ENCODE measurements around the gene KLHL14. TPM values are rescaled to one million over a fixed set of nuclear protein-coding genes. Genes with fewer than 3 reads are reported as not detected.

The KLHL14 gene
- total and polyA plus RNA-seq, 2 experiments from 2014 or later = 0.44 to 1.9 TPM

DNA sequence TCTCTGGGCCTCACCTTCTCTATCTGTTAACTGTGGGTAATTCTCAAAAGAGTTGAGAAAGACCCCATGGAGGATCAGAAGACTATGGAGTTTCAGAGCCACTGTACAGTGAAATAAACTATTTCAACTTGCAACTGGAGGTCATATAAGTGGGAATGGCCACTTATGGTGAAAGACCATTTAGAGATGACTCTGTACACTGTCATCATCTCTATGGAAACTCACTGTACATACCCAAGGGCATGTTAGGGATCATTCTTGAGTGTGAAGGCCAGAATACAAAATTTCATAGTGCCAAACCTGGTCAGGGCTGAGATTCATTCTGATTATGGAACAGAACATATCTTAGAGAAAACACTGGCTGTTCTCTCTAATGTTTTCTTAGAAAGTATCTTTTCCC lies 149.3 kb downstream of the KLHL14 start:
- Mint-ChIP-seq H3K9me3 (no peaks in the 10 kb centered on the region), H3K36me3 (ENCODE audit: low read depth) (no peaks in the 10 kb centered on the region), H3K4me1 (peaks cover 4% of the 10 kb centered on the region; the same call in 2 of the 3 replicates), H3K27ac (no peak overlapping the region), H3K27me3 (ENCODE audit: insufficient read depth, low read depth, poor library complexity) (peaks cover 2% of the 10 kb centered on the region), H3K4me3 (no peak overlapping the region)
- Histone ChIP-seq H3K27me3 (ENCODE audit: insufficient read depth) (no peaks in the 10 kb centered on the region), H3F3A (replicated peaks; ENCODE audit: low read depth) (no peaks in the 10 kb centered on the region), H4K20me1 (replicated peaks; ENCODE audit: insufficient read depth) (no peaks in the 10 kb centered on the region), H3K36me3 (ENCODE audit: insufficient read depth) (no peaks in the 10 kb centered on the region), H3K4me2 (no peak overlapping the region), H3K4me3 (no peak overlapping the region), H2AFZ (no peak overlapping the region), H3K79me2 (replicated peaks; ENCODE audit: insufficient read depth) (no peaks in the 10 kb centered on the region), H3K9me2 (ENCODE audit: insufficient read depth) (no peaks in the 10 kb centered on the region; the same call in 1 of the 2 replicates), H3K27ac (ENCODE audit: low read depth) (no peak overlapping the region), H3K4me1 (ENCODE audit: insufficient read depth) (peaks cover 2% of the 10 kb centered on the region)
- ATAC-seq (no peak), DNase-seq (ENCODE audit: low spot score) (no peak)
- no peak for TF ChIP-seq JUNB (IDR thresholded peaks at IDR 0.05; ENCODE audit: unreplicated experiment)
- TF ChIP-seq, protein P1, sequence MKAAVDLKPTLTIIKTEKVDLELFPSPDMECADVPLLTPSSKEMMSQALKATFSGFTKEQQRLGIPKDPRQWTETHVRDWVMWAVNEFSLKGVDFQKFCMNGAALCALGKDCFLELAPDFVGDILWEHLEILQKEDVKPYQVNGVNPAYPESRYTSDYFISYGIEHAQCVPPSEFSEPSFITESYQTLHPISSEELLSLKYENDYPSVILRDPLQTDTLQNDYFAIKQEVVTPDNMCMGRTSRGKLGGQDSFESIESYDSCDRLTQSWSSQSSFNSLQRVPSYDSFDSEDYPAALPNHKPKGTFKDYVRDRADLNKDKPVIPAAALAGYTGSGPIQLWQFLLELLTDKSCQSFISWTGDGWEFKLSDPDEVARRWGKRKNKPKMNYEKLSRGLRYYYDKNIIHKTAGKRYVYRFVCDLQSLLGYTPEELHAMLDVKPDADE (IDR thresholded peaks at IDR 0.05) = no peak
- TF ChIP-seq, protein P2, sequence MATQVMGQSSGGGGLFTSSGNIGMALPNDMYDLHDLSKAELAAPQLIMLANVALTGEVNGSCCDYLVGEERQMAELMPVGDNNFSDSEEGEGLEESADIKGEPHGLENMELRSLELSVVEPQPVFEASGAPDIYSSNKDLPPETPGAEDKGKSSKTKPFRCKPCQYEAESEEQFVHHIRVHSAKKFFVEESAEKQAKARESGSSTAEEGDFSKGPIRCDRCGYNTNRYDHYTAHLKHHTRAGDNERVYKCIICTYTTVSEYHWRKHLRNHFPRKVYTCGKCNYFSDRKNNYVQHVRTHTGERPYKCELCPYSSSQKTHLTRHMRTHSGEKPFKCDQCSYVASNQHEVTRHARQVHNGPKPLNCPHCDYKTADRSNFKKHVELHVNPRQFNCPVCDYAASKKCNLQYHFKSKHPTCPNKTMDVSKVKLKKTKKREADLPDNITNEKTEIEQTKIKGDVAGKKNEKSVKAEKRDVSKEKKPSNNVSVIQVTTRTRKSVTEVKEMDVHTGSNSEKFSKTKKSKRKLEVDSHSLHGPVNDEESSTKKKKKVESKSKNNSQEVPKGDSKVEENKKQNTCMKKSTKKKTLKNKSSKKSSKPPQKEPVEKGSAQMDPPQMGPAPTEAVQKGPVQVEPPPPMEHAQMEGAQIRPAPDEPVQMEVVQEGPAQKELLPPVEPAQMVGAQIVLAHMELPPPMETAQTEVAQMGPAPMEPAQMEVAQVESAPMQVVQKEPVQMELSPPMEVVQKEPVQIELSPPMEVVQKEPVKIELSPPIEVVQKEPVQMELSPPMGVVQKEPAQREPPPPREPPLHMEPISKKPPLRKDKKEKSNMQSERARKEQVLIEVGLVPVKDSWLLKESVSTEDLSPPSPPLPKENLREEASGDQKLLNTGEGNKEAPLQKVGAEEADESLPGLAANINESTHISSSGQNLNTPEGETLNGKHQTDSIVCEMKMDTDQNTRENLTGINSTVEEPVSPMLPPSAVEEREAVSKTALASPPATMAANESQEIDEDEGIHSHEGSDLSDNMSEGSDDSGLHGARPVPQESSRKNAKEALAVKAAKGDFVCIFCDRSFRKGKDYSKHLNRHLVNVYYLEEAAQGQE (IDR thresholded peaks at IDR 0.05; ENCODE audit: unreplicated experiment) = no peak
- no peak for TF ChIP-seq CREB1 (CRISPR knock-in tag; IDR thresholded peaks at IDR 0.05; ENCODE audit: low read depth)
- no peak for TF ChIP-seq NANOG (IDR thresholded peaks at IDR 0.05; ENCODE audit: borderline replicate concordance)
- no peak for TF ChIP-seq EZH2 (IDR thresholded peaks at IDR 0.05; ENCODE audit: low read depth, unreplicated experiment)
- TF ChIP-seq, protein P3, sequence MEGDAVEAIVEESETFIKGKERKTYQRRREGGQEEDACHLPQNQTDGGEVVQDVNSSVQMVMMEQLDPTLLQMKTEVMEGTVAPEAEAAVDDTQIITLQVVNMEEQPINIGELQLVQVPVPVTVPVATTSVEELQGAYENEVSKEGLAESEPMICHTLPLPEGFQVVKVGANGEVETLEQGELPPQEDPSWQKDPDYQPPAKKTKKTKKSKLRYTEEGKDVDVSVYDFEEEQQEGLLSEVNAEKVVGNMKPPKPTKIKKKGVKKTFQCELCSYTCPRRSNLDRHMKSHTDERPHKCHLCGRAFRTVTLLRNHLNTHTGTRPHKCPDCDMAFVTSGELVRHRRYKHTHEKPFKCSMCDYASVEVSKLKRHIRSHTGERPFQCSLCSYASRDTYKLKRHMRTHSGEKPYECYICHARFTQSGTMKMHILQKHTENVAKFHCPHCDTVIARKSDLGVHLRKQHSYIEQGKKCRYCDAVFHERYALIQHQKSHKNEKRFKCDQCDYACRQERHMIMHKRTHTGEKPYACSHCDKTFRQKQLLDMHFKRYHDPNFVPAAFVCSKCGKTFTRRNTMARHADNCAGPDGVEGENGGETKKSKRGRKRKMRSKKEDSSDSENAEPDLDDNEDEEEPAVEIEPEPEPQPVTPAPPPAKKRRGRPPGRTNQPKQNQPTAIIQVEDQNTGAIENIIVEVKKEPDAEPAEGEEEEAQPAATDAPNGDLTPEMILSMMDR (conservative IDR thresholded peaks at IDR 0.05; ENCODE audit: low read depth in 2 of 2) = no peak
- TF ChIP-seq STAT1 (IDR thresholded peaks at IDR 0.05; ENCODE audit: unreplicated experiment) = no peak
- TF ChIP-seq ZNF114 (CRISPR knock-in tag; IDR thresholded peaks at IDR 0.05) = no peak
- TF ChIP-seq, protein P4, sequence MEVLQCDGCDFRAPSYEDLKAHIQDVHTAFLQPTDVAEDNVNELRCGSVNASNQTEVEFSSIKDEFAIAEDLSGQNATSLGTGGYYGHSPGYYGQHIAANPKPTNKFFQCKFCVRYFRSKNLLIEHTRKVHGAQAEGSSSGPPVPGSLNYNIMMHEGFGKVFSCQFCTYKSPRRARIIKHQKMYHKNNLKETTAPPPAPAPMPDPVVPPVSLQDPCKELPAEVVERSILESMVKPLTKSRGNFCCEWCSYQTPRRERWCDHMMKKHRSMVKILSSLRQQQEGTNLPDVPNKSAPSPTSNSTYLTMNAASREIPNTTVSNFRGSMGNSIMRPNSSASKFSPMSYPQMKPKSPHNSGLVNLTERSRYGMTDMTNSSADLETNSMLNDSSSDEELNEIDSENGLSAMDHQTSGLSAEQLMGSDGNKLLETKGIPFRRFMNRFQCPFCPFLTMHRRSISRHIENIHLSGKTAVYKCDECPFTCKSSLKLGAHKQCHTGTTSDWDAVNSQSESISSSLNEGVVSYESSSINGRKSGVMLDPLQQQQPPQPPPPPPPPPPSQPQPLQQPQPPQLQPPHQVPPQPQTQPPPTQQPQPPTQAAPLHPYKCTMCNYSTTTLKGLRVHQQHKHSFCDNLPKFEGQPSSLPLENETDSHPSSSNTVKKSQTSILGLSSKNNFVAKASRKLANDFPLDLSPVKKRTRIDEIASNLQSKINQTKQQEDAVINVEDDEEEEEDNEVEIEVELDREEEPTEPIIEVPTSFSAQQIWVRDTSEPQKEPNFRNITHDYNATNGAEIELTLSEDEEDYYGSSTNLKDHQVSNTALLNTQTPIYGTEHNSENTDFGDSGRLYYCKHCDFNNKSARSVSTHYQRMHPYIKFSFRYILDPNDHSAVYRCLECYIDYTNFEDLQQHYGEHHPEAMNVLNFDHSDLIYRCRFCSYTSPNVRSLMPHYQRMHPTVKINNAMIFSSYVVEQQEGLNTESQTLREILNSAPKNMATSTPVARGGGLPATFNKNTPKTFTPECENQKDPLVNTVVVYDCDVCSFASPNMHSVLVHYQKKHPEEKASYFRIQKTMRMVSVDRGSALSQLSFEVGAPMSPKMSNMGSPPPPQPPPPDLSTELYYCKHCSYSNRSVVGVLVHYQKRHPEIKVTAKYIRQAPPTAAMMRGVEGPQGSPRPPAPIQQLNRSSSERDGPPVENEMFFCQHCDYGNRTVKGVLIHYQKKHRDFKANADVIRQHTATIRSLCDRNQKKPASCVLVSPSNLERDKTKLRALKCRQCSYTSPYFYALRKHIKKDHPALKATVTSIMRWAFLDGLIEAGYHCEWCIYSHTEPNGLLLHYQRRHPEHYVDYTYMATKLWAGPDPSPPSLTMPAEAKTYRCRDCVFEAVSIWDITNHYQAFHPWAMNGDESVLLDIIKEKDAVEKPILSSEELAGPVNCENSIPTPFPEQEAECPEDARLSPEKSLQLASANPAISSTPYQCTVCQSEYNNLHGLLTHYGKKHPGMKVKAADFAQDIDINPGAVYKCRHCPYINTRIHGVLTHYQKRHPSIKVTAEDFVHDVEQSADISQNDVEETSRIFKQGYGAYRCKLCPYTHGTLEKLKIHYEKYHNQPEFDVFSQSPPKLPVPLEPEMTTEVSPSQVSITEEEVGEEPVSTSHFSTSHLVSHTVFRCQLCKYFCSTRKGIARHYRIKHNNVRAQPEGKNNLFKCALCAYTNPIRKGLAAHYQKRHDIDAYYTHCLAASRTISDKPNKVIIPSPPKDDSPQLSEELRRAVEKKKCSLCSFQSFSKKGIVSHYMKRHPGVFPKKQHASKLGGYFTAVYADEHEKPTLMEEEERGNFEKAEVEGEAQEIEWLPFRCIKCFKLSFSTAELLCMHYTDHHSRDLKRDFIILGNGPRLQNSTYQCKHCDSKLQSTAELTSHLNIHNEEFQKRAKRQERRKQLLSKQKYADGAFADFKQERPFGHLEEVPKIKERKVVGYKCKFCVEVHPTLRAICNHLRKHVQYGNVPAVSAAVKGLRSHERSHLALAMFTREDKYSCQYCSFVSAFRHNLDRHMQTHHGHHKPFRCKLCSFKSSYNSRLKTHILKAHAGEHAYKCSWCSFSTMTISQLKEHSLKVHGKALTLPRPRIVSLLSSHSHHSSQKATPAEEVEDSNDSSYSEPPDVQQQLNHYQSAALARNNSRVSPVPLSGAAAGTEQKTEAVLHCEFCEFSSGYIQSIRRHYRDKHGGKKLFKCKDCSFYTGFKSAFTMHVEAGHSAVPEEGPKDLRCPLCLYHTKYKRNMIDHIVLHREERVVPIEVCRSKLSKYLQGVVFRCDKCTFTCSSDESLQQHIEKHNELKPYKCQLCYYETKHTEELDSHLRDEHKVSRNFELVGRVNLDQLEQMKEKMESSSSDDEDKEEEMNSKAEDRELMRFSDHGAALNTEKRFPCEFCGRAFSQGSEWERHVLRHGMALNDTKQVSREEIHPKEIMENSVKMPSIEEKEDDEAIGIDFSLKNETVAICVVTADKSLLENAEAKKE (CRISPR knock-in tag; IDR thresholded peaks at IDR 0.05) = no peak
- TF ChIP-seq POLR2AphosphoS5 (IDR thresholded peaks at IDR 0.05; ENCODE audit: low read depth) = no peak
- TF ChIP-seq EZH2phosphoT487 (IDR thresholded peaks at IDR 0.05; ENCODE audit: unreplicated experiment) = no peak
- TF ChIP-seq ZNF331 (CRISPR knock-in tag; IDR thresholded peaks at IDR 0.05; ENCODE audit: low read depth) = no peak

Measured in GM23338 (cell line).